ENCODE data around the gene BUB1. TPM values are rescaled to one million over a fixed set of nuclear protein-coding genes. Genes with fewer than 3 reads are reported as not detected.

The BUB1 gene
- total and polyA plus RNA-seq, 2 of the 8 experiments (the other 6 are each of a cell fraction or from before 2014, with no cell fraction given), result 48.4 to 113 TPM

DNA sequence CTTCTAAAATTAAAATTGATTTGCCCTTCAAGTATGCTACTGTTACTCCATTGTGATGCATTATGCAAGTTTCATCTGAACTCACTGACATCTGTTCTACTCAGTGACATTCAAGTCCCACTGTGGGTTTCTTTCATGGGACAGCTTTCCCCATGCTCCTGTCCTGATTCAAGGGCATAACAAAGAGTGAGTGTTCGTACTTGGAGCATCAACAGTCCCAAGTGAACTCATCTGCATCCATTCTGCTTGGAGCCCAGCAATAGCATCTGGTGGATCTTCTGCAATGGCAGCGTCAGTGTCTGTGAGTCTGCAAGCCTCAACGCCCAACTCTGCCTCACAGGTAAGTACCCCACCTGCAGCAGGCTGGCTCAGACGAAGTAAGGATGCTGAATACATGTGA lies 27.5 kb downstream of the BUB1 start (continued):
- no peak for TF ChIP-seq PHF8 (conservative IDR thresholded peaks at IDR 0.05; ENCODE audit: low read depth, low read length)
- no peak for TF ChIP-seq BRCA1 (IDR thresholded peaks at IDR 0.05; ENCODE audit: low read depth, low read length)
- TF ChIP-seq RNF2 (IDR thresholded peaks at IDR 0.05; ENCODE audit: borderline replicate concordance, low read depth, low read length, missing control alignments, poor library complexity, severe bottlenecking), result no peak
- no peak for TF ChIP-seq CHD1 (IDR thresholded peaks at IDR 0.05; ENCODE audit: low read depth, low read length)
- TF ChIP-seq YY1 (IDR thresholded peaks at IDR 0.05; ENCODE audit: low read depth, low read length), result no peak
